GM12878 (cell line): ENCODE data around the gene PRDM2.

ENCODE experiments used
- CHD2 ChIP-seq: IDR thresholded peaks from 2 replicates; pipeline ENCODE4 v1.6.1; 2011; ENCODE audit warnings: low read depth, low read length, improper control_type of control experiment, borderline replicate concordance
- CTCF ChIP-seq, 3 experiments: IDR thresholded peaks in 2 of 3; conservative IDR thresholded peaks in 1 of 3; 2 replicates each; pipeline ENCODE4 v1.5.1; 2011; ENCODE audit warnings: low read depth in 3 of 3, low read length in 3 of 3, mild to moderate bottlenecking in 3 of 3, control low read depth in 2 of 3, moderate library complexity in 2 of 3, inconsistent platforms in 1 of 3, mixed read lengths in 1 of 3; ENCODE audit not compliant: control insufficient read depth in 2 of 3, insufficient read depth in 1 of 3; ENCODE audit errors: extremely low read depth in 1 of 3
- EP300 ChIP-seq, 2 experiments: fragments of 150-350 bp in 1 of 2; IDR thresholded peaks; 2 replicates each; pipeline ENCODE4 v1.6.1; 2011 to 2012; ENCODE audit warnings: low read depth in 2 of 2, low read length in 2 of 2, borderline replicate concordance in 1 of 2, improper control_type of control experiment in 1 of 2, inconsistent platforms in 1 of 2; ENCODE audit not compliant: control insufficient read depth in 1 of 2
- MAX ChIP-seq: IDR thresholded peaks from 2 replicates; pipeline ENCODE4 v1.6.1; 2012; ENCODE audit warnings: low read depth, low read length, improper control_type of control experiment
- NBN ChIP-seq: fragments of 450-650 bp; IDR thresholded peaks from 2 replicates; pipeline ENCODE4 v1.6.1; 2016
- PML ChIP-seq: IDR thresholded peaks from 2 replicates; pipeline ENCODE4 v1.6.1; 2012; ENCODE audit warnings: low read length, inconsistent platforms
- POLR2AphosphoS5 ChIP-seq: IDR thresholded peaks from 2 replicates; pipeline ENCODE4 v1.6.1; 2011; ENCODE audit warnings: mild to moderate bottlenecking, low read length, inconsistent platforms
- RELA ChIP-seq: fragments of 450-650 bp; IDR thresholded peaks from 2 replicates; pipeline ENCODE4 v1.8.0; 2014; ENCODE audit warnings: borderline replicate concordance; ENCODE audit not compliant: partially characterized antibody
- TAF1 ChIP-seq: IDR thresholded peaks from 2 replicates; pipeline ENCODE4 v1.6.1; 2011; ENCODE audit warnings: mild to moderate bottlenecking, low read depth, low read length, borderline replicate concordance
- WRNIP1 ChIP-seq: IDR thresholded peaks from 2 replicates; pipeline ENCODE4 v1.6.1; 2011; ENCODE audit warnings: low read depth, low read length, improper control_type of control experiment, borderline replicate concordance

- TF ChIP-seq CTCF (IDR thresholded peaks at IDR 0.05 in 2 of 3, conservative IDR thresholded peaks at IDR 0.05 in 1 of 3; ENCODE audit: control insufficient read depth in 2 of 3, extremely low read depth in 1 of 3, insufficient read depth in 1 of 3, low read depth in 3 of 3, low read length in 3 of 3) (no peak), CHD2 (no peak), TAF1 (no peak), WRNIP1 (no peak), MAX (no peak), NBN (no peak), POLR2AphosphoS5 (no peak), EP300 (IDR thresholded peaks at IDR 0.05; ENCODE audit: borderline replicate concordance in 1 of 2, control insufficient read depth in 1 of 2, low read depth in 2 of 2, low read length in 2 of 2) (no peak), PML (no peak), RELA (no peak)
Measured at GRCh38 chr1:13836136-13836535, 136.1 kb downstream of the PRDM2 start.
